HG02759 (cell line): ENCODE measurements around the gene SLC6A3.
A peak's percentile ranks its signal among the peaks of the same experiment; 100 is the strongest.

Source experiments
- ATAC-seq: cut with Tn5 transposase; IDR thresholded peaks from one replicate; pipeline ENCODE4 v1.9.1; 2021; ENCODE audit warnings: mild to moderate bottlenecking, moderate library complexity; ENCODE audit not compliant: unreplicated experiment

SLC6A3 gene

GRCh38 chr5:1445313-1445688, at the start of gene SLC6A3:
TSS of gene SLC6A3 (minus strand) at chr5:1445440. CDS start at chr5:1443197, 2,243 bp downstream.
- ATAC-seq: no peak

DNA sequence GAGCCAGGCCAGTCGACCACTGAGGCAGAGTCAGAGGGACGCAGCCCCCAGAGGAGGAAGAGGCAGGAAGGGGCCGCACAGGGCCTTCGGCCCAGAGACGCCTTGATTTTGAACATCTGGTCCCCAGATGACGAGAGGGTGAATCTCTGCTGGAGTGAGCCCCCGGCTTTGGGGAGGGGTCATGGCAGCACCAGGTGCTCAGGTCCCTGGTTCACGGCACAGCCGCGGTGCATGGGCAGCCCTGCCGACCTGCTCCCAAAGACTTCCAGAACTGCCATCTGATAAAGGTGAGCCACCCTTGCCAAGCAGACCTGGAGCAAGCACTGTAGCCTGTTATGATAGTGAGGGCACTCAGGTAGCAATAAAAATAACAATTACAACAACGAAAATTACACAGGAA, 48.7 kb upstream of the SLC6A3 start:
- no peak for ATAC-seq

DNA sequence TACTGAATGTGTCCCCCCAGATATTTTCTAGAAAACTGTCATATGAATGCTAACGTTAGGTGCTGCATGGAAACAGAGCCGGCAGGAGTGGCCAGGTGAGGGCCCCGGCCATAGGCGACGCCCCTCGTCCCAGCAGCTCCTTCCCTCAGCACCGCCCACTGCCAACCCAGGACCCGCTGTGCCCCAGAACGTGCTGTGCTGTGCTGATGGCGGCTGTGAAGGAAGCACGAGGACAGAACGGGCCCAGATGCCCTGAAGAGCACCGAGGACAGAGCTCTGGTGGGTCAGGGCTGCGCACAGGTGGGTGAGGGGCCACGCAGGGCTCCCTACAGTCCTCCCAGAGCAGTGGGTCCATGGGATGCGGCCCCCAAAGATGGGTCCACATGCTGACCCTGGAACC, 48.2 kb upstream of the SLC6A3 start:
- no peak for ATAC-seq

DNA sequence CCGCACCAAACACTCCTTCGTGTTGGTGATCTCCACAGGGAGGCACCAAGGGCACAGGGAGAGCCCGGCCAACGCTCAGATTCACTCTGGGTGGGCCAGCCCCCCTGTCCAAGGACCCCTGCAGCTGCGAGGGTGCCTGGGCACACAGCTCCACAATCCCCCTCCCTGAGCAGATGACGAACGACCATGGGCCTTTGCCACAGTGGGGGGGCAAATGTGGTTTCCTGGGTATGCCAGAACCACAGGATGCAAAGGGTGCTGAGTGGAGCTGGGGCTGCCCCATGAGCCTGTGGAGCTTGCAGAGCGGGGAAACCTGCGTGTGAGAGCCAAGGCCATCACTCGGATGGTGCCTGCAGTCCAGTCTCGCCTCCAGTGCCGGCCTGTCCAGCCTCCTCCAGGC, 47.5 kb upstream of the SLC6A3 start:
- no peak for ATAC-seq

GRCh38 chr5:1490376-1490775, 45.1 kb upstream of the SLC6A3 start:
- ATAC-seq: no peak

DNA sequence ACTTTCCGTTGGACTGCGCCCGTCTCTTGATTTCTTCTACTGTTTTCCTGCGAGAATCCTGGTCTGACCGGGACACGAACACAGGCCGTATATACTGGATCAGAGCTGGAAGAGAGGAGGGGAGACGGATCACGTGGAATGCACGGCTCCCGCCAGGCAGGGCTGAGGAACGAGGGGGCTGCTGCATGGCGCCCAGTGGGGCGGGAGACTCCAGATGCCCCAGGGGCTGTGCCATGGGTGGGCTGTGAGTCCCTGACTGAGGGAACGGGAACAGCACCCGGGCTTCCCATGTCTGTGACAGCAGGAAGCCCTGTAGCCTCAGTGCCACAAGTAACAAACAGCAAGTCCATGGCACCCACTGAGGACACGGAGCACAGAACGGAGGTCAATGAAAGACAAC, 44.5 kb upstream of the SLC6A3 start:
- ATAC-seq: no peak

- peak; percentile 56 for ATAC-seq
Observed at GRCh38 chr5:1488882-1489680, 43.8 kb upstream of the SLC6A3 start.

GRCh38 chr5:1487079-1487764, 42.0 kb upstream of the SLC6A3 start:
- ATAC-seq: no peak

DNA sequence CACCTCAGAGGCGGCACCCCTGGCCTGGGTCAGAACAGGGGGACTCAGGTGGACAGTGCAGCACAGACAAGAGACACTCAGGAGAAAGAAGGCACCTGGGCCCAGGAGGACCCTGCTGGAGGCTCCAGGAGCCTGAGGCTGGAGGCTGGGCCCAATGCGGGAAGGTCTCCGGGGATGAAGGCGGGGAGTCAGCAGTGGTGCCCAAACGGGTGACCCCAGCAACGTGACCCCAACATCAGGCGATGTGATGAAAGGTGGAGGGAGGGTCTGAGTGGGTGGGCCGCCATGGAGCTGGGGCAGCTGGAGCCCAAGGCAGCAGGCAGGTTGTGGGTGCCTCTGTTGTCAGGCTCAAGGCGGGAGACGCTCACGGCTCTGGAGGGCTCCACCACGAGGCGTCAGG, 41.0 kb upstream of the SLC6A3 start:
- ATAC-seq: no peak

DNA sequence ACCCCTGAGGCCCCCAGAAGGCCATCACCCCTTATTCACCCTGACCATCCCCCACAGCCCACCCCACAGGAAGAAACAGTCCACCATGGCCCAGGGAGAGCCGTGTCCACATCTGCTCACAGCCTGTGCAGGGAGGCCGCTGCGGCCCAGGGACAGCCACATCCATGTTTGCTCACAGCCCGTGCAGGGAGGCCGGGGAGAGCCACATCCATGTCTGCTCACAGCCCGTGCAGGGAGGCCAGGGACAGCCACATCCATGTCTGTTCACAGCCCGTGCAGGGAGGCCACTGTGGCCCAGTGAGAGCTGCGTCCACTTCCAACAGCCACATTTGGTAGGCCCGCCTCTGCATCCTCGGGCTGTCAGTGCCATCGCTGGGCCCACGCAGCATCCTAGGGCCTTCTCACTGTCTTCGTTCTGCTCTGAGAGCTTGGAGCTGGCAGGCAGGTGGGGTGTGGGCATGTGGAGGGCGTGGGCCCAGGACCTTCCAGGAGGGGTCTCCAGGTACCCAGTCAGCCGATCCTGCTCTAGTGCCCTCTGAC, 40.4 kb upstream of the SLC6A3 start:
- ATAC-seq: no peak

DNA sequence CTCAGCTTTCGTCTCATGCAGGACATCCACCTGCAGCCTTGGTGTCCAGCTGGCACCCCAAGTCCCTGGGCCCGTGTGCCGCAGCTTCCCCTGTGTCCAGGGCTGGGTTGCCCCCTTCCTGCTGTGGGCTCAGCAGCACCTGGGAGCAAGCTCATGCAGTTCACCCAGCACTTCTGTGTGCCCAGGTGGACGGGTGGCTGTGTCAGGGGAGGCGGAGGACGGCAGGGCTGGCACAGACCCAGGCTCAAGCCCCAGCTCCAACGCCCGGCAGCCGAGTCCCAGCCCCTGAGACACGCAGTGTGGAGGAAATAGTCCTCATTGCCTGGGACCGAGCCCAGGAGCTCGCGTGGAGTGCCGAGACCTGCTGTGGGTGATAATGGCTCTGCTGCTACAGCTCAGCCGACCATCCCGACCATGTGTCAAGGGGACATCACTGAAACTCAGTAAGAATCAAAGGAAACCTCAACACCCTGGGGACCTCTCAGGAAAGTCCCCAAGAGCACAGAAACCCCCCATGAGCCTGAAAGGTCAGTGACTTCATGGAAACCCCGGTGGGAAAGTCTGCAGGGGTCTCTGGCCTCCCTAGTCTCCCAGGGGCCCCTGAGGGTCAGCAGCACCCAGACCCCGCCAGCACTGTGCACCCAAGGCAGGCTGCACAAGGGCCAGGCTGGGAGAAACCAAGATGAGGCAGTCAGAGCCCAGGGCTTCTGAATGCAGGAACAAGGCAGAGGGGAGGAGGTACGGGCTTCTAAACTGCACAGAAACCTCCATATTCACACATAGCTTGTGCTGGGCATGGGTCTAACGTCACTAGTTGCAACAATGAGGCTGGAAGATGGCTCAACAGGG, 39.7 kb upstream of the SLC6A3 start:
- ATAC-seq: peak; percentile 60

DNA sequence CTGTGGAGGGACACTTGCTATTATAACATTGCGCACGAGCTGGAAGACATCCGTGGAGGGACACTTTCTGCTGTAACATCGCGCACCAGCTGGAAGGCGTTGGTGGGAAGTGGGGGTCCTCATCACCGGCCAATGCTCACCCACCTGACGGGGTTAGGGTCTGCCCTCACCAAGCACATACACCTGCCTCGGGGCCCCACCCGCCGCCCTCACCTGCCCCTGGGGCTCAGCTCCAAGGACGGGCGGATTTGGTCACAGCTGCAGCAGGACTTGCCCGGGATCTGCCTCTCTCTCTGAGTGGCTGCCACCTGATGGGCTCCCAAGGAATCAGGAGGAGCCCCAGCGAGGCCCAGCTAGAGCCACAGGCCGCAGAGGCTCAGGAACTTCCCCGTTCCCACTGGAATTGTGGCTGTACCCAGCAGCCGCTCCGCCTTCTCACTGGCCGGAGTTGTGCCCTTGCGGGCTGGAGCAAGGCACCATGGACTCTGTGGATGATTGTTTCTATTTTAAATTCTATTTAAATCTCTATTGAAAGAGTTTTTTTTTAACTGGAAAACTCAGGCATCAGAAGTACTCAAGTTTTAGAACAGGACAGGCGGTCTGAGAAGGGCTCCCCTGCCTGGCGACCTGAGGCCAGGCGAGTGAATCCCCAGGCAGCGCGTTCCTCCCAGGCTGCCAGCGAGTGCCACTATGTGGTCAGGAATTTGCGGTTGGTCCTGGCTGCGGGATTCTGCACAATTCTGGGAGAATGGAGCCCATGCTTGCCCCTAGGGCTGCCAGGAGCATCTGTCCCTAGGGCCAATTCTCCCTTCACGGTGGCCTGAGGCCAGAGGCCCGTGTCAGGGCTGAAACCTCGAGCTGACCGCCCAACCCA, 38.9 kb upstream of the SLC6A3 start:
- ATAC-seq: no peak

DNA sequence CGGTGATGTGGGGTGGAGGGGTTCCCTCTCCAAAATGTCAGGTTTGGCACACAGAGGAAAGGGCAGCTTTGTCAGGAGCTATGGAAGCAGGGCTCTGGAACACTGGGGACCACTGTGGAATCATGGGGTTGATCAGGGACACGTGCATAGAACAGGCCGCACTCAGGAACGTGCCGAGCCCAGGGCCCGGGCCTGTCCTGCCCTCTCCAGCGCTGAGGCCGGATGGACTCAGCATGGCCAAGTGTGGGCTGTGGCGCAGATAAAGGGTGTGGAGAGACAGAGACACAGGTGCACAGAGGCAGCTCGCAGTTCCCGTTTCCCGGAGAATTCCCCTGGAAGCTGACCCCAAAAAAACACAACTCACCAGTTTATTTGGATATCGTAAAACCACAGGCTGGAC, 37.8 kb upstream of the SLC6A3 start:
- no peak for ATAC-seq

GRCh38 chr5:1481959-1482331, 36.7 kb upstream of the SLC6A3 start:
- no peak for ATAC-seq

GRCh38 chr5:1481266-1481958, 36.2 kb upstream of the SLC6A3 start:
- ATAC-seq: no peak

GRCh38 chr5:1480806-1481205, 35.6 kb upstream of the SLC6A3 start:
- no peak for ATAC-seq

DNA sequence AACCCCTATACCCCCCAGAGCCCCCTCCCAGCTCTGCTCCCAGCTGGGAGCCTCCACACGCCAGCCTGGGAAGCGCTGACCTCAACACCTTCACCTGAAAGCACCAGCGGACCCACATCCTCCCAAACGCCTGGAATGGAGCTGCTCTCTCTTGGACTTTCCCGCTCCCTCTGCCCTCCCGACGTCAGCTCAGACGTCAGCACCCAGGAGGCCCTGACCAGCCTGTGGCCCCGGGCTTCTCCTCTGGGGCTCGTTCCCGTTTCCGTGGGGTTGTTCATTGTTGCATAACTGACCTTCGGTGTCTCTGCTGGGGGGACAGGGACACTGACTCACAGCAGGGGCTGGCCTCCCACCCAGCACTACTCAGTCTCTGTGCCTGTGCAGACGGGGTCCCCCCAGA, 35.0 kb upstream of the SLC6A3 start:
- no peak for ATAC-seq

DNA sequence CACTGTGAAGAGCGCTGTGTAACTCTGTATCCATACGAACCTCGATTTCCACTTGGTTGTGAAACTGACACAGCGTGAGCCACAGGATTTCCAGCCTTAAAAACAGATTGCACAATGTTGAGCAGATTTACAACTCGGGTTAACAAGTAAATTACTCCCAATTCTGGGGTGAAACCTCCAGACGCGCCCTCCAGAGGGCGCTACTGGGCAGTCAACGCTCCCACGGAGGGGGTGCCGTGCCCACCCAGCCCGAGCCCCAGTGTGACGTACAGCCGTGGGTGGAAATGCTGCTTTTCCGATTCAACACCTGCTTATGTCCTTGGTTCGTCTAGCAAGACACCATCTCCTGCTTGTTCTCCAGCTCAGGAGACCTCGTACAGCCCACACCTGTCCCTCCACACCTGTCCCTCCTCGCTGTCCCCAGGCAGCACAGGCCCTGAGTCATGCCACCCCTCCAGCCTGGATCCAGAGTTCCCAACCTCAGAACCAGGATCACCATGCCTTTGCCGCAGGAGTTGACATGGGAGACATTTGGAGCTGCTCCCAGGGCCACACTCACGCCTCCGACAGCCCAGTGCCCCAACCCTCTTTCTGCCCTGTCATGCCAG, 34.4 kb upstream of the SLC6A3 start:
- ATAC-seq: no peak

GRCh38 chr5:1479066-1479465, 33.8 kb upstream of the SLC6A3 start:
- ATAC-seq: no peak
